Esophagus (tissue), 2 donors: ENCODE measurements around the gene PARD3. TPM values are rescaled to one million over a fixed set of nuclear protein-coding genes. Genes with fewer than 3 reads are reported as not detected.
A peak's percentile ranks its signal among the peaks of the same experiment; 100 is the strongest.

Source experiments
- H3K27ac ChIP-seq, 2 donors: one replicate each; pipeline ENCODE4 v1.5.1; 2013; ENCODE audit warnings: low read depth in 2 of 2, mild to moderate bottlenecking in 2 of 2, inconsistent platforms in 1 of 2, low read length in 1 of 2, moderate library complexity in 1 of 2
- H3K27me3 ChIP-seq, 2 donors: one replicate each; pipeline ENCODE4 v1.6.1; 2013; ENCODE audit warnings: low read length in 2 of 2, control low read depth in 1 of 2, mild to moderate bottlenecking in 1 of 2; ENCODE audit not compliant: insufficient read depth in 2 of 2, control insufficient read depth in 1 of 2
- H3K36me3 ChIP-seq, 2 donors: one replicate each; pipeline ENCODE4 v1.6.1; 2013; ENCODE audit warnings: low read length in 1 of 2; ENCODE audit not compliant: control insufficient read depth in 2 of 2, insufficient read depth in 2 of 2
- H3K4me1 ChIP-seq, 2 donors: one replicate each; pipeline ENCODE4 v1.6.1; 2013; ENCODE audit warnings: low read length in 1 of 2; ENCODE audit not compliant: control insufficient read depth in 2 of 2, insufficient read depth in 2 of 2
- H3K4me3 ChIP-seq, 2 donors: one replicate each; pipeline ENCODE4 v1.5.1; 2013; ENCODE audit warnings: low read length in 2 of 2, mild to moderate bottlenecking in 2 of 2, low read depth in 1 of 2, moderate library complexity in 1 of 2
- H3K9me3 ChIP-seq, 2 donors: one replicate each; pipeline ENCODE4 v1.6.1; 2013; ENCODE audit warnings: mild to moderate bottlenecking in 2 of 2, low read depth in 1 of 2, low read length in 1 of 2, moderate library complexity in 1 of 2; ENCODE audit not compliant: control insufficient read depth in 2 of 2, insufficient read depth in 1 of 2
- WGBS, 2 donors: extraction: QIAGEN DNeasy Blood & Tissue Kit; methylation state at CpG; one replicate each; pipeline ENCODE4 v1.1.7; 2013; 5-methylcytosine and 5-hydroxymethylcytosine counted together
- polyA plus RNA-seq, 2 donors: library from polyadenylated mRNA; stranded (reverse); fragments of 200-250 nt; gene quantifications; one replicate each; pipeline ENCODE4 v1.2.3, GENCODE V29; 2013
- donor health status: healthy with polysubstance abuse.
- donor health status: Bipolar disorder and iron deficiency.

The PARD3 gene
- polyA plus RNA-seq, 2 donors = 40.3 to 71.3 TPM

DNA sequence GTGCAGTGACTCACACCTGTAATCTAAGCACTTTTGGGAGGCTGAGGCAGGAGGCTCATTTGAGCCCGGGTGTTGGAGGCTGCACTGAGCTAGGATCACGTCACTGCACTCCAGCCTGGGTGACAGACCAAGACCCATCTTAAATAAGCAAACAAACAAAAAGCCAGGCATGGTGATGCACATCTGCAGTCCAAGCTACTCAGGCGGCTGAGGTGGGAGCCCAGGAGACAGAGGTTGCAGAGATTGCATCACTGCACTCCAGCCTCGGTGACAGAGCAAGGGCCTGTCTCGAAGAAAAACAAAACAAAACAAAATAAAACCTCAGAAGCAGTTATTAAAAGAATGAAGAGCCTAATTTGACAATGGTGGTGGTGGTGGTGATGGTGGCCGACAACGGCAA lies 132.5 kb downstream of the PARD3 start:
- H3K4me3 ChIP-seq = no peak overlapping the region
- H3K27ac ChIP-seq = no peak overlapping the region
- WGBS, 2 donors = 92 to 94% methylated on average over 7 of the region's 7 CpGs
- H3K36me3 ChIP-seq = no peaks in the 10 kb centered on the region
- H3K9me3 ChIP-seq = no peaks in the 10 kb centered on the region
- H3K27me3 ChIP-seq = no peaks in the 10 kb centered on the region
- H3K4me1 ChIP-seq = peaks cover 0 to 2% of the 10 kb centered on the region in 2 donors

DNA sequence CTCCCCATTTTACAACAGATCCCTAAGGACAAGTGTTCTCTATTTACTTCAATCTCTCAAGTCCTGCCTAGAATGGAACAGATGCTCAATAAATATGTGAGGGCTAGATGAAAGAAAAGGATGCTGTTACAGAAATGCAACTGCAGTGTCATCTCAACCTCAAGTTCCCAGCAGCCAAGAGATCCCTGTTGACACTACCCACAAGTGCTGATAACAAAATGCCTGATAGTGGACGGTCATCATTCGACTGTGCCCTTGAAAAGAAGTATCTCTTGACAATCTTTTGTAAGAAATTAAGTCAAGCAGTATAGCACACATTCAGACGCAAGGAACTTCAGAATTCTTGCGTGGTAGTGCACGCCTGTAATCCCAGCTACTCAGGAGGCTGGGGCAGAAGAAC lies 133.2 kb downstream of the PARD3 start:
- no peaks in the 10 kb centered on the region for H3K27me3 ChIP-seq
- H3K27ac ChIP-seq = peak overlapping the region in 1 of 2 donors; percentile 4
- H3K9me3 ChIP-seq = no peaks in the 10 kb centered on the region
- H3K4me1 ChIP-seq = peaks cover 0 to 2% of the 10 kb centered on the region in 2 donors
- no peak overlapping the region for H3K4me3 ChIP-seq
- WGBS, 2 donors = 88 to 92% methylated on average over 5 of the region's 5 CpGs
- no peaks in the 10 kb centered on the region for H3K36me3 ChIP-seq

DNA sequence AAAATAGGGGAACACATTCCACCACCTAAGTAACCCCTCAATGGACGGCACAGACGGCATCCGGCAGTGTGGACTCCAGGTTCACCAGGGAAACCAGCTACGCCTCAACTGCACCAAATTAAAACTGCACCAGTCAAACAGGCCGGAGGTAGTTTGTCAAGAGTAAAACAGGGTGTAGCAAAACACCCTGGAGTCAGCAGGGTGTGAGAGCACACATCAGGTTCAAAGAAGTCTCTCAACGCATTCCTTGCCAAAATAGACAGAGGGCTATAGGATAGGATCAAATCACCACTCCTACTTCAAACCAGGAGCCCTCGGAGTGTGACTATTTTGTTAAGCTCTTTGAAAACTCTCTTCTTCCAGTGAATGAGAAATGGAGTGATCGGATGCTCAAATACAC lies 135.9 kb downstream of the PARD3 start:
- Histone ChIP-seq H3K27ac (peak overlapping the region; percentile 54 to 77), H3K36me3 (no peaks in the 10 kb centered on the region), H3K27me3 (no peaks in the 10 kb centered on the region), H3K4me1 (peaks cover 0 to 2% of the 10 kb centered on the region in 2 donors), H3K4me3 (peak overlapping the region in 1 of 2 donors; percentile 35), H3K9me3 (no peaks in the 10 kb centered on the region)
- 75% methylated on average over 8 of the region's 8 CpGs for WGBS, 2 donors

DNA sequence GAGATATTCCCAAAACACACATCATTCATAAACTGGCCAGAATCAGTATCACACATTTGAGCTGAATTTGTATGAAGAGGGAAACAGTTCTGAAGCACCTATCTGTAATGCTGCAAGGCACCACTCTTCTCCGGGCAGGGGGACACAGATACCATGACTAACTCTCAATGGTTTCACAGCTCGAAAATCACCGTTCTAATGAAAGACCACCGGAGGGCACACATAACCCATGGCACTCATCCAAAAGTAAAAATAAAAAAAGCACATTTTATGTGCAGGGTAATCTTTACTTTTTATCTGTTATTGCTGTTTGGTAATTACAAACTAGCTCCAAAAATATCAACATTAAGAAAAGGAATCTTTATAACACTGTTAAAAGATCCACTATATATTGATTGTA lies 137.5 kb downstream of the PARD3 start:
- Histone ChIP-seq H3K4me3 (no peak overlapping the region), H3K27ac (no peak overlapping the region), H3K36me3 (no peaks in the 10 kb centered on the region), H3K9me3 (no peaks in the 10 kb centered on the region), H3K4me1 (no peaks in the 10 kb centered on the region), H3K27me3 (no peaks in the 10 kb centered on the region)
- WGBS, 2 donors = 85 to 89% methylated on average over 4 of the region's 4 CpGs

DNA sequence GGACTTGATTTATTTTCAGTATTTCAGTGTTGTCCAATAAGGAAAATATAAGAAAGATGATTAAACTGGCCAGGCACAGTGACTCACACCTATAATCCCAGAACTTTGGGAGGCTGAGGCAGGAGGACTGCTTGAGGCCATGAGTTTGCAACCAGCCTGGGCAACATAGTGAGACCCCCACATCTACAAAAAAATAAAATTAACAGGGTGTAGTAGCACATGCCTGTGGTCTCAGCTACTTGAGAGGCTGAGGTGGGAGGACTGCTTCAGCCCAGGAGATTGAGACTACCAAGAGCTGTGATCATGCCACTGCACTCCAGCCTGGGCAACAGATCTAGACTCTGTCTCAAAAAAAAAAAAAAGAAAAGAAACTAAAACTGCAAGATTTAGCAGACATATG lies 138.0 kb downstream of the PARD3 start:
- H3K27ac ChIP-seq = no peak overlapping the region
- H3K4me3 ChIP-seq = no peak overlapping the region
- no peaks in the 10 kb centered on the region for H3K9me3 ChIP-seq
- H3K27me3 ChIP-seq = no peaks in the 10 kb centered on the region
- no peaks in the 10 kb centered on the region for H3K4me1 ChIP-seq
- H3K36me3 ChIP-seq = no peaks in the 10 kb centered on the region

DNA sequence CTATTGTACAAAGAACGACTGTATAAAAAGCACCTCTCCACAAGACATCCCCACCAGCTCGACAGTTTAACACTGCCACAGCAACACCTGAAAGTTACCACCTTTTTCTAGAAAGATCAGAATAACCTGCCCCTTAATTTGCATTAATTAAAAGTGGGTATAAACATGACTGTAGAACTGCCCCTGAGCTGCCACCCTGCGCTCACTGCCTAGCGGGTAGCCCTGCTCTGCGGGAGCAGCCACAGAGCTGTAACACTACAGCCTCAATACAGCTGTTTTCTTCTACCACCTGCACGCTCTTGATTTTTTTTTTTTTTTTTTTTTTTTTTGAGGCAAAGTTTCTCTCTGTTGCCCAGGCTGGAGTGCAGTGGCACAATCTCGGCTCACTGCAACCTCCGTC lies 140.9 kb downstream of the PARD3 start:
- Histone ChIP-seq H3K36me3 (no peaks in the 10 kb centered on the region), H3K27ac (no peak overlapping the region)
- WGBS, 2 donors = 85 to 92% methylated on average over 8 of the region's 8 CpGs

DNA sequence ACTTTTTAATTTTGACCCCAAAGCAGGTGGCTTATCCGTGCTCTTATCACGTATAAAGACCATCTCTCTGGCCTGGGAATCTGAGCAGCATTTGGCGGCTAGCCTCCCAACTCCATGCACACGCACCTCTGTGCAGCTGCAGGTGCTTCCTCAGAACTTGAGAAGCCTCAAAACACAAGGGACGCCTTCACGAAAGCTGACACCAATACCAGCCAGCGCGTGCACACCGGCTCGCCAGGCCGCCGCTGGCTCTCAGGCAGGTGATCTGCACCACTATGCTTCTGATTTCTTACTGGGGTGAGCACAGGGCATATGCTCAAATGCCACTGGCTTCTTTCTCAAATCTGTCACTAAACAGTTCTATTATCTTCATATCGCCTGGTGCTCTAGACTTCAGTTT lies 145.0 kb downstream of the PARD3 start:
- Histone ChIP-seq H3K36me3 (no peaks in the 10 kb centered on the region), H3K4me1 (peaks cover 0 to 2% of the 10 kb centered on the region in 2 donors), H3K27ac (no peak overlapping the region), H3K27me3 (no peaks in the 10 kb centered on the region), H3K9me3 (no peaks in the 10 kb centered on the region), H3K4me3 (no peak overlapping the region)
- WGBS, 2 donors = 82 to 90% methylated on average over 13 of the region's 13 CpGs

More for the DNA sequence above, 140.9 kb downstream of the PARD3 start:
- no peak overlapping the region for H3K4me3 ChIP-seq
- H3K4me1 ChIP-seq = no peaks in the 10 kb centered on the region
- H3K9me3 ChIP-seq = no peaks in the 10 kb centered on the region
- H3K27me3 ChIP-seq = no peaks in the 10 kb centered on the region

DNA sequence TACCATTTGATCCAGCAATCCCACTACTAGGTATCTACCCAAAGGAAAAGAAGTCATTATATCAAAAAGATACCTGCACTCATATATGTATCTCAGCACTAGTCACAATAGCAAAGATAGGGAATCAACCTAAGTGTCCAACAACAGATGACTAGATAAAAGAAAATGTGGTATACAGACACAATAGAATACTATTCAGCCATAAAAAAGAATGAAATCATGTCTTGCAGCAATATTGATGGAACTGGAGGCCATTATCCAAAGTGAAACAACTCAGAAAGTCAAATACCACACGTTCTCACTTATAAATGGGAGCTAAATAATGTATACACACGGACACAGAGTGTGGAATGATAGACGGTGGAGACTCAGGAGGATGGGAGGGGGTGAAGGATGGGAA lies 146.0 kb downstream of the PARD3 start:
- WGBS, 2 donors = 89 to 90% methylated on average over 3 of the region's 3 CpGs
- no peaks in the 10 kb centered on the region for H3K27me3 ChIP-seq
- no peaks in the 10 kb centered on the region for H3K36me3 ChIP-seq
- no peak overlapping the region for H3K27ac ChIP-seq
- no peak overlapping the region for H3K4me3 ChIP-seq
- no peaks in the 10 kb centered on the region for H3K9me3 ChIP-seq
- peaks cover 0 to 2% of the 10 kb centered on the region in 2 donors for H3K4me1 ChIP-seq

DNA sequence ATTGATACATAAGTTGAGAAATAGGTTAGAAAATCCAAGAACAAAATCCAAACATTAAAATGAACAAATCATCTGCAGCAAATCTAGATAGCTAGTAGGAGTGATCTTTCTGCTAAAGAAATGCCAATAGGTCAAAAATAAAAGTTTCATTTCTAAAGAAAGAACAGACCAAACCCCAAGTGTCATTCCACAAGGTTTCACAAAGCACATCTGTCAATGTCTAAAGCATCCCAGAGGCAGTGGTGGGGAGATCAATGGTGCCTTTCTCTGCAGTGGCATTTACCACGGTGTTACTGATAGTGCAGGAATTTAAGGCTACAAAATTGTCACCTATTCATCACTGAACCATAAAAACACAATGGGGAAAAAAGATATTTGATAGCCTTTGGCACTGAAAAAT lies 147.9 kb downstream of the PARD3 start:
- H3K27ac ChIP-seq = peak overlapping the region in 1 of 2 donors; percentile 73
- no peak overlapping the region for H3K4me3 ChIP-seq
- no peaks in the 10 kb centered on the region for H3K9me3 ChIP-seq
- 34 to 39% methylated on average over 1 of the region's 1 CpG for WGBS, 2 donors
- peaks cover 0 to 2% of the 10 kb centered on the region in 2 donors for H3K4me1 ChIP-seq
- no peaks in the 10 kb centered on the region for H3K27me3 ChIP-seq
- H3K36me3 ChIP-seq = peaks cover 0 to 1% of the 10 kb centered on the region in 2 donors

DNA sequence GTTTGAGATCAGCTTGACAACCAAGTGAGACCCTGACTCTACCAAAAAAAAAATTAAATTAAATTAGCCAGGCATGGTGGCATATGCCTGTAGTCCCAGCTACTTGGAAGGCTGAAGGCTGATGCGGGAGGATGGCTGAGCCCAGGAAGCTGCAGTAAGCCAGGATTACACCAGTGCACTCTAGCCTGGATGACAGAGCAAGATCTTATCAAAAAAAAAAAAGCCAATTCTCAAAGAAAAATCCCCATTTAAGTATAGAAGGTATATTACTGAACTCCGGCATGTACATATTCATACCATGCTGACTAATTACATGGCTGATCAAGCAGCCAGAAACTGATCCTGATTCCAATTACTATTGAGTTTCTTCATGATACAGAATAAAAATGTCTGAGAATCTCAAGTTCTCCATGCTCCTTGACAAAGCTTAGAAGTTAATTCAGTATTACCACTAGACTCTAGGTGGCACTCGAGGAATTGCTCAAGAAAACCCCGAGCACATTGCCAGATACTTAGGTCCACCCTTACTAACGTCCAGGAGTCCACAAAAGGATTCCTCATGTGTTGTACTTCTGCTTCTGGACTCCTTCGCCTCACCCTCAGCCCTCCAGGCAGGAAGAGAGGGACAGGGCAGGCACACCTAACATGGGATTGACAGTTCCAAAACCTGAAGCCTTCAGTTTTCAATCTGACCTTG lies 148.9 kb downstream of the PARD3 start:
- H3K4me1 ChIP-seq = peaks cover 0 to 2% of the 10 kb centered on the region in 2 donors
- H3K36me3 ChIP-seq = peaks cover 0 to 1% of the 10 kb centered on the region in 2 donors
- WGBS, 2 donors = 16 to 20% methylated on average over 6 of the region's 6 CpGs
- H3K9me3 ChIP-seq = no peaks in the 10 kb centered on the region
- peak overlapping the region; percentile 78 to 84 for H3K27ac ChIP-seq
- no peak overlapping the region for H3K4me3 ChIP-seq
- no peaks in the 10 kb centered on the region for H3K27me3 ChIP-seq
